Caco-2 (cell line): Measurements from ENCODE around the gene SORBS1. TPM values are rescaled to one million over a fixed set of nuclear protein-coding genes. Genes with fewer than 3 reads are reported as not detected.

Experiments used
- BruUV-seq: library from RNA; stranded (reverse); fragments of 400-500 nt; replicated peaks from 2 replicates; lab custom pipeline; 2021; lab: Mats Ljungman, UMichigan
- CTCF ChIA-PET: fragments of 300-600 bp; sonication (Branson Sonifier 250); formaldehyde crosslinking; loops from one replicate; lab custom pipeline; 2022; ENCODE audit warnings: antibody characterized with exemption; lab: Charles Lee
- POLR2A ChIA-PET: fragments of 300-600 bp; sonication (Branson Sonifier 250); formaldehyde crosslinking; loops from one replicate; lab custom pipeline; 2022; ENCODE audit warnings: antibody characterized with exemption; lab: Charles Lee
- DNase-seq, 2 experiments: peaks; one replicate each; pipeline versions ENCODE4 v3.0.0 to v3.0.0-alpha.2; 2020 to 2022
- H3K27me3 ChIP-seq: replicated peaks from 2 replicates; pipeline ENCODE4 v1.6.0; 2011; ENCODE audit warnings: low read length; ENCODE audit not compliant: control insufficient read depth, insufficient read depth
- H3K36me3 ChIP-seq: 2 replicates; pipeline ENCODE4 v1.5.1; 2011; ENCODE audit warnings: low read length; ENCODE audit not compliant: control insufficient read depth, insufficient read depth
- H3K4me1 ChIP-seq: fragments of 250-450 bp; sonication (Bioruptor Pico); 2 replicates; pipeline ENCODE4 v1.5.1; 2020; ENCODE audit warnings: mild to moderate bottlenecking
- H3K4me3 ChIP-seq: 2 replicates; pipeline ENCODE4 v1.5.1; 2011; ENCODE audit warnings: low read depth, mild to moderate bottlenecking, control low read depth, low read length
- H3K9me3 ChIP-seq: fragments of 250-450 bp; sonication (Bioruptor Pico); 2 replicates; pipeline ENCODE4 v1.5.1; 2020; ENCODE audit warnings: mild to moderate bottlenecking, moderate library complexity
- H3K27ac Mint-ChIP-seq: one replicate; pipeline ENCODE4 v1.8.0; 2022; ENCODE audit warnings: mixed read lengths; ENCODE audit not compliant: unreplicated experiment
- H3K27me3 Mint-ChIP-seq: one replicate; pipeline ENCODE4 v1.8.0; 2022; ENCODE audit warnings: mixed read lengths; ENCODE audit not compliant: insufficient read depth, unreplicated experiment
- H3K36me3 Mint-ChIP-seq: one replicate; pipeline ENCODE4 v1.8.0; 2022; ENCODE audit warnings: mild to moderate bottlenecking, mixed read lengths; ENCODE audit not compliant: insufficient read depth, unreplicated experiment
- H3K4me1 Mint-ChIP-seq: one replicate; pipeline ENCODE4 v1.8.0; 2022; ENCODE audit warnings: low read depth, mixed read lengths; ENCODE audit not compliant: unreplicated experiment
- H3K4me3 Mint-ChIP-seq: one replicate; pipeline ENCODE4 v1.8.0; 2022; ENCODE audit warnings: mild to moderate bottlenecking, moderate library complexity, mixed read lengths; ENCODE audit not compliant: unreplicated experiment
- H3K9me3 Mint-ChIP-seq: one replicate; pipeline ENCODE4 v1.8.0; 2022; ENCODE audit warnings: mixed read lengths; ENCODE audit not compliant: unreplicated experiment
- intact Hi-C: fragments of 100-400 bp; cut with micrococcal nuclease; formaldehyde crosslinking; loops from one replicate; pipeline ENCODE4 v1.10.0; 2022; ENCODE audit not compliant: unreplicated experiment
- total RNA-seq: library from RNA; stranded (reverse); gene quantifications from 2 replicates; pipeline ENCODE4 v1.2.3, GENCODE V29; 2022
- TF ChIP-seq, protein P1 (sequence below), 2 experiments: fragments of 200-600 bp in 1 of 2; IDR thresholded peaks; 1 replicate in 1 of 2; 2 replicates in 1 of 2; pipeline versions ENCODE4 v1.5.1 to v1.8.0; 2011 to 2022; ENCODE audit warnings: antibody characterized with exemption in 1 of 2, control low read depth in 1 of 2, inconsistent platforms in 1 of 2, low read depth in 1 of 2, low read length in 1 of 2, mild to moderate bottlenecking in 1 of 2, moderate library complexity in 1 of 2; ENCODE audit not compliant: insufficient read depth in 1 of 2, severe bottlenecking in 1 of 2, unreplicated experiment in 1 of 2

SORBS1 gene
- total RNA-seq, 1 experiment from 2014 or later = 39.3 TPM

GRCh38 chr10:95462740-95463667, 98.2 kb downstream of the SORBS1 start:
- Mint-ChIP-seq H3K4me1 (peaks cover 1% of the 10 kb centered on the region), H3K27me3 (no peaks in the 10 kb centered on the region), H3K9me3 (no peaks in the 10 kb centered on the region), H3K27ac (no peak overlapping the region), H3K36me3 (peaks cover 5% of the 10 kb centered on the region), H3K4me3 (no peak overlapping the region)
- TF ChIP-seq, protein P1, sequence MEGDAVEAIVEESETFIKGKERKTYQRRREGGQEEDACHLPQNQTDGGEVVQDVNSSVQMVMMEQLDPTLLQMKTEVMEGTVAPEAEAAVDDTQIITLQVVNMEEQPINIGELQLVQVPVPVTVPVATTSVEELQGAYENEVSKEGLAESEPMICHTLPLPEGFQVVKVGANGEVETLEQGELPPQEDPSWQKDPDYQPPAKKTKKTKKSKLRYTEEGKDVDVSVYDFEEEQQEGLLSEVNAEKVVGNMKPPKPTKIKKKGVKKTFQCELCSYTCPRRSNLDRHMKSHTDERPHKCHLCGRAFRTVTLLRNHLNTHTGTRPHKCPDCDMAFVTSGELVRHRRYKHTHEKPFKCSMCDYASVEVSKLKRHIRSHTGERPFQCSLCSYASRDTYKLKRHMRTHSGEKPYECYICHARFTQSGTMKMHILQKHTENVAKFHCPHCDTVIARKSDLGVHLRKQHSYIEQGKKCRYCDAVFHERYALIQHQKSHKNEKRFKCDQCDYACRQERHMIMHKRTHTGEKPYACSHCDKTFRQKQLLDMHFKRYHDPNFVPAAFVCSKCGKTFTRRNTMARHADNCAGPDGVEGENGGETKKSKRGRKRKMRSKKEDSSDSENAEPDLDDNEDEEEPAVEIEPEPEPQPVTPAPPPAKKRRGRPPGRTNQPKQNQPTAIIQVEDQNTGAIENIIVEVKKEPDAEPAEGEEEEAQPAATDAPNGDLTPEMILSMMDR (IDR thresholded peaks at IDR 0.05; ENCODE audit: insufficient read depth in 1 of 2, low read depth in 1 of 2, low read length in 1 of 2, severe bottlenecking in 1 of 2, unreplicated experiment in 1 of 2) = no peak
- DNase-seq = no peak
- Histone ChIP-seq H3K36me3 (no peaks in the 10 kb centered on the region; the same call in 1 of the 2 replicates), H3K4me1 (peaks cover 10% of the 10 kb centered on the region), H3K9me3 (no peaks in the 10 kb centered on the region), H3K27me3 (no peaks in the 10 kb centered on the region), H3K4me3 (no peak overlapping the region)
- intact Hi-C loops = no loop called here
- BruUV-seq = no TSS peak
- CTCF ChIA-PET = no interaction called here
- POLR2A ChIA-PET = no interaction called here

DNA sequence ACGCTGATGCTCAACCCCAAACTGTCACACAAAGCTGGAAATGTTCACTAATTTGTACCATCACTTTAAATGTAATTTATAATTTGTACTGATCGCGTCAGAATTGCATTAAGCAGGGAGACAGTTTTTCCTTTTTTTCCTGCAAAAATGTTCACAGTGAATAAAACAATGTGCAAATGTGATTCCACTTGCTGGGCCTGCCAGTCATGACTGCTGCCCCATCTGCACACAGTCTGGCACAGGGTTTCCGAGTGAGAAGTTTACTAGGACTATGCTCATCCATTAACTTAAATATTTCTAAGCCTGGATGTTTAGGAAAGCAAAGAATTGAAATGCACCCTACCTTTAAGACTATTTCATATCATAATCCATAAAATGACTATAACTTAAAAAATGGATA, 99.6 kb downstream of the SORBS1 start:
- H3K4me3 ChIP-seq = no peak overlapping the region
- ChIA-PET POLR2A (no interaction called here), CTCF (no interaction called here)
- intact Hi-C loops = no loop called here
- no TSS peak for BruUV-seq
- no peaks in the 10 kb centered on the region; the same call in none of the 2 replicates for H3K36me3 ChIP-seq
- H3K36me3 Mint-ChIP-seq = no peaks in the 10 kb centered on the region
- H3K9me3 ChIP-seq = no peaks in the 10 kb centered on the region
- H3K4me3 Mint-ChIP-seq = no peak overlapping the region
- no peaks in the 10 kb centered on the region for H3K27me3 ChIP-seq
- no peaks in the 10 kb centered on the region for H3K9me3 Mint-ChIP-seq
- peaks cover 10% of the 10 kb centered on the region for H3K4me1 ChIP-seq
- H3K27ac Mint-ChIP-seq = no peak overlapping the region
- TF ChIP-seq, protein P1 (IDR thresholded peaks at IDR 0.05; ENCODE audit: insufficient read depth in 1 of 2, low read depth in 1 of 2, low read length in 1 of 2, severe bottlenecking in 1 of 2, unreplicated experiment in 1 of 2) = no peak
- H3K27me3 Mint-ChIP-seq = no peaks in the 10 kb centered on the region
- no peak for DNase-seq
- H3K4me1 Mint-ChIP-seq = peaks cover 9% of the 10 kb centered on the region

DNA sequence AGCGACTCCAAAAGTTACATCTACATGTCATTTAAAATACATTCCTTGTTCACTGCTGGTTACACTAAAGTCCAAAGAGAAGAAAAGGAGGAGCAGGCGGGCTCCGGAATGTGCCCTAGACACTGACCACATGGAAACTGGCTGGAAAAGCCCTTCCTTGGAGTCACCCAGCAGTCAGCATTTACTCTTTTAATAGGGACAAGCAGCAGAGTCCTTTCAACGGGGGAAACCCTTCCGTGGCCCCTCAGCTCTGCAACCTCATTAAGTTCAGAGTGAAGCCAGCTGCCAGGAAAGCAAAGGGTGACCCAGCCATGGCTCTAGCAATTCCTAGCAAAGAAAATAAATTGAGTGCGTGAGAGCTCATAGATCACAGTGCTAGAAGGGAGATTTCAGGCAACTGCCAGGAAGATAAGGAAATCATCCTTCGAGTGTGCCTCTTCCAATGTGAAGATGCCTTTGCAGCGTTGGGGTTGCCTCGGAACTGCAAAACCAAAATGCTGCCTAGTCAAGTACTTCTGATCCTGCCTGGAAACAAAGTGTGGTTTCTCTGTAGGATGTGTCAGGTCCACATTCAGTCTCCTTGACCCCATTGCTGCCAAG, 101.6 kb downstream of the SORBS1 start:
- Histone ChIP-seq H3K27me3 (no peaks in the 10 kb centered on the region), H3K4me3 (no peak overlapping the region), H3K4me1 (peaks cover 7% of the 10 kb centered on the region), H3K9me3 (no peaks in the 10 kb centered on the region), H3K36me3 (no peaks in the 10 kb centered on the region; the same call in none of the 2 replicates)
- Mint-ChIP-seq H3K27me3 (no peaks in the 10 kb centered on the region), H3K9me3 (no peaks in the 10 kb centered on the region), H3K36me3 (no peaks in the 10 kb centered on the region), H3K4me3 (no peak overlapping the region), H3K27ac (no peak overlapping the region), H3K4me1 (peaks cover 9% of the 10 kb centered on the region)
- no peak for DNase-seq
- POLR2A ChIA-PET = no interaction called here
- CTCF ChIA-PET = no interaction called here
- TF ChIP-seq, protein P1 (IDR thresholded peaks at IDR 0.05; ENCODE audit: insufficient read depth in 1 of 2, low read depth in 1 of 2, low read length in 1 of 2, severe bottlenecking in 1 of 2, unreplicated experiment in 1 of 2) = no peak
- no TSS peak for BruUV-seq
- intact Hi-C loops = no loop called here
